Activated CD4-positive, alpha-beta T cell treated with anti-CD3 and anti-CD28 coated beads, Interleukin-2, amount 50 U/mL, for 24 hours (primary cell): ENCODE results near the gene PIK3AP1.
A peak's percentile ranks its signal among the peaks of the same experiment; 100 is the strongest.
"Not testable (repeated sequence)": the region's sequence is repeated elsewhere in the genome, so short reads cannot be mapped to it uniquely, and the experiment has no call there.

ENCODE experiments used
- DNase-seq, 2 donors: peaks; one replicate each; pipeline ENCODE4 v3.0.0-alpha.2; 2020; ENCODE audit warnings: low read depth in 1 of 2, low spot score in 1 of 2

Gene PIK3AP1

DNA sequence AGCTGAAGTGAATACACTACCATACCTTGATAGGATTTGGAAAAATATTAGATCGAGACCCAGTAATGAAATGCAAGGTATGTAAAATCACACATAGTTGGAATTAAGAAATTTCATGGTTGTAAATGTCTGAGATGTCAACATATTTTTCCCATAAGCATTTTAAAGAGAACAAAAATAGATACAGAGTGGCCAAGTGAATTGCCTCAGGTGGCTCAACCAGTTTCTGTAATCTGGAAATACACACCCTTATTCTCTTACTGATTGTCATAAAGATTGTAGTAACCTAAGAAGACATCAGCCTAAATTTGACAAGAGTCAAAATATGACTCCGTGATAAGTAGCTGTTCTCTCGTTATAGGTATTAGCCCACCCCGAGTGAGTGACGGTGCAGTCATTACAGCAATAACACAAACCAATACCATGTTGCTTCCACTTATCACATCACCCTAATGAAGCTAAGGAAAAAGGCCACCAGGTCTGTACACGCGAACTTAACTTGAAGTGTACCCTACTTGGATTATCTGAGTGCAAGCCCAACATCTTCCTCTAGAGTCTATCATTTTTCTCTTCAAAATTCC, 23.4 kb downstream of the PIK3AP1 start:
- no peak for DNase-seq

DNA sequence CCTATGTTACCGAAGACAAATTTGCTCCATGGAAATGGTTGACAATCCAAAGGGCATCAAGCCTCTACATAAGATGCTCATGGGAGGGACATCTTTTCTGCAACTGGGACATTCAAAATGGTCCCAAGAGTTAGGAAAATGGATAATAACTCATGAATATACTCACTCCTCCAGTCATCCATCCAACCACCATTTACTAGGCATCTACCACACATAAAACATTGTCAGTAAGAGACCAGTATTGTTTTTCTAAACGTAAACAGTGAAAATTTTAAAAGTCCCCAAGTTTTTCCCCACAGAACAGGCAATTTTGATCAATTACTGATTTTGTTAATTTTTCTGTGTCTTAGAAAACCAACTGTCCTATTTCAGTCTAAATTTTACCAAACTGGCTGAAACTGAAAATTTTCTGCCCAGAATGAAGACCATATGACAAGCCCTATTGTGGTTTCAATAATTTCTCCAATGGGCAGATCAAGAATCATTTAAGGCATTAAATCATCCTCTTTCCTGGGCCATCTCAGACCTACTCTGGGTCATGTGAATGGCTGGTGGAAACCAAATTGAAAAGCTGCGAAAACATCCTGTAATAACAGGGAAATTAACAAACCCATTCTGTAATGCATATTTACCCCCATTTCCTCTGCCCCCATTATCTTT, 24.2 kb downstream of the PIK3AP1 start:
- no peak for DNase-seq

DNA sequence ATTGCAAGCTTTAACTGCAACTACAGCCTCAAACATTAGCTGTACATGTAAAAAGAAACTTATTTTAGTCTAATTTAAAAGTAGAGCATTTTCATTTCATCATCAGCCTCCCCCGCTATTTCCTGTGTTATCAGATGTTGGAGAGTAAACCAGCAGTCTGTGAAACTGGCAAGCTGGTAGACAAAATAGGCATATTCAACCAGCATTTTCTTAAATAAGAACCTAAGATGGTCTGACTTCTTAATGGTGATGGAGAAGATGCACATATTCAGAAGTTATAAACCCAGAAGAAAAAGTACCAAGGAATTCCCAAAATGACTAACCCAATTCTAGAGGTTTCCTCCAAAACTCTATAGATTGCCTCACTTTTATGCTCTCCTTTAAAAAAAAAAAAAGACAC, 24.9 kb downstream of the PIK3AP1 start:
- peak in 1 of 2 donors; percentile 17 for DNase-seq

DNA sequence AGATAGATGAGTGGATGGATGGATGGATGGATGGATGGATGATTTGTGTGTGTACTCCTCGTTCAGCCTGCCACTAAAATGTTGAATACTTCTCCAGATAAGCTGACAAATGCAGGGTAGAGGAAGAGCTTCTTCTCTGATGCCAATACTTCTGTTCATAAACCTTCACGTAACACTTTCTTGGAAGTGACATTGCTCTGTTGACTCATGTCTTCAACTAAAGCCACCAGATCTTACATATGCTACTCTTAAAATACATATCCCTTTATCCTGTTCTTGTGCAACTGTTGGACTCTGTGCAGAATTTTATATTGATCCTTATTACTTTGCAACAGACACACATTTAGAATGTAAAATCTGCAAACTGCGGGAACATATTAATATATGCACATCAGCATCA, 26.9 kb downstream of the PIK3AP1 start:
- no peak for DNase-seq

DNA sequence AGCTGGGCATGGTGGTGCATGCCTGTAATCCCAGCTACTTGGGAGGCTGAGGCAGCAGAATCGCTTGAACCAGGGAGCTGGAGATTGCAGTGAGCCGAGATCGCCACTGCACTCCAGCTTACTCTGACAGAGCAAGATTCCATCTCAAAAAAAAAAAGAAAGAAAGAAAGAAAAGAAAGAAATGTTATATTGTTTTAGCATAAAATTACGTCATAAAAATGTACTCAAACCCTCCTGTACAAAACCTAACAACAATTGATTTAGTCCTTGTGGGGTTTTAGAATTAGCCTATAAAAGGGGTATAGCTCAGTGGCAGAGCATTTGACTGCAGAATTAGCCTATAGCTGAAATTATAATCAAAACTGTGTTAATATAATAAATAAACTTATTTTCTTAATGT, 27.9 kb downstream of the PIK3AP1 start:
- DNase-seq, result no peak

DNA sequence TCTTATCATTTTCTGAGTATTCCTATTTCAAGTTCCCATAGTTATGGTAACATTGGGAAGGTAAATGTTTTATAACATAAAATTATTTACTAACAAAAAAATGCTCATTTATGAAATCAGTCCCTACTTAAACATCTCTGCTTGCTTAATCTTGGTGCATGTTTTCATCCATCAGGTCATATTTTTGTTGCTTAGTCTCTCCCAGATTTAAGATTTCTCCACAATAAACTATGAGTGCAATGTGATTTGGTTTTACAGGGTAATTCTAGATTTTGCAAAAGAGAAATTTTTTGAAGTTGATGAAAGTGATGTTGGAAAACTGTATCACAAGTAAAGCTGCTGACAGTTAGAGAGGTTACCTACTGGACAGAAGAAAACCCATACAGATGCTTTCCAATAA, 28.6 kb downstream of the PIK3AP1 start:
- no peak for DNase-seq

DNA sequence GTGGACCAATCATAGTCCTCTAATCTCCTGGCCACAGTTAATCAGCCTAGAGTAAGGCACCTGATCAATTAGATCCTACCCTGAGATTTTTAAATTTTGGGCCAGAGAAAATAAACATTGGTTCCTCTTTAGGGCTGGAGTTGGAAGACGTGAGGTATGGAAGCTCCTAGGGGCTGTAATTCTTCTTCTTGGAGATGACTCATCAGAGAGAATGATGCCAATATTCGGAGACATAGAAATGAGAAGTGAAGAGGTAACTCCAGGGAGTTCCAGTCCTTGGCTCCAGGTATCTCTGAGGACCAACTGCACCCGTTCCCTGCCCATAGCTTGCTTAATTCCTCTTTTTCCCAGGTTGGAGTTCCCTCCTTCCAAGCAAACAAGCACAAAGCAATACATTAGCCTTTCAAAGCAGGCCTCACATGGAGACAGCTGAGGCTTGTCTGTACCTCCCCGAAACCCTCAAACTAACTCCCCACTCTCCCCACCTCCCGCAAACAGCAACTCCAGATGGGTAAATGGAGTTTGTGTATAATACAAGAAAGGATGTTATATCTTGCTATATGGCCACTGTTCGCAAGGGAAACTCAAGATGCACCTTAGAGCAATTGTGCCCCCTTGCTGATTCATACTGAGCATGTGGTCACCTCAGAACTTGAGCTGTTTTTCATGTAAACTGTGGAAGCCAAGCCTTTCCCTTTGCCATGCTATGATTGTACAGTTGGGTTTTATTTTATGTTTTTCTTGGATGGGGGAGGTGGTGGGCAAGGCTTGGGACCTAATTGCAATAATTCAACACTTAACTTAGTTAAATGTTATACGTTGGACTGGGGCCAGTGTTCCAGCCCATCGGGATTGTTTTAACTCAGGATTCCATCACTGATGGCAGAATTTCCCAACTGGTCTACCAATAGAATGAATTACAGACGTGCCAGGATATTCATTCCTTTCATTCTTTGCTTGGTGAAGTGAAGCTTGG, 29.3 kb downstream of the PIK3AP1 start:
- DNase-seq, result no peak

DNA sequence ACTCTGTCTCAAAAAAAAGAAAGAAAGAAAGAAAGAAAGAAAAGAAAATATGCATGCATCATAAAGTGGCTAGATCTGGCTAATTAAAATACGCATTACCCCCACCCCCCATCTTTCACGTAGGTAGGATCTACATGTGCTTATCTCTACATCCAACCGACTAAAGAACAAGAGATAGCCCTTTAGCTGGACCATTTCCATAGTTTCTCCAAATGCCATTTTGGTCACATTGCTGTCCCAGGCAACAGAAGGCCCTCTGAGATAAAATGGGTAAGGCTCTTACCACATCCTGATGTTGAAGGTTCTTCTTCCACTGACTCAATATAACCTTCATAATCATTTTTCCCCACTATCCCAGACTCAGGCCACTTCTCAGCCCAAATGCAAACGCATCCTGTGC, 31.5 kb downstream of the PIK3AP1 start:
- DNase-seq, result no peak

DNA sequence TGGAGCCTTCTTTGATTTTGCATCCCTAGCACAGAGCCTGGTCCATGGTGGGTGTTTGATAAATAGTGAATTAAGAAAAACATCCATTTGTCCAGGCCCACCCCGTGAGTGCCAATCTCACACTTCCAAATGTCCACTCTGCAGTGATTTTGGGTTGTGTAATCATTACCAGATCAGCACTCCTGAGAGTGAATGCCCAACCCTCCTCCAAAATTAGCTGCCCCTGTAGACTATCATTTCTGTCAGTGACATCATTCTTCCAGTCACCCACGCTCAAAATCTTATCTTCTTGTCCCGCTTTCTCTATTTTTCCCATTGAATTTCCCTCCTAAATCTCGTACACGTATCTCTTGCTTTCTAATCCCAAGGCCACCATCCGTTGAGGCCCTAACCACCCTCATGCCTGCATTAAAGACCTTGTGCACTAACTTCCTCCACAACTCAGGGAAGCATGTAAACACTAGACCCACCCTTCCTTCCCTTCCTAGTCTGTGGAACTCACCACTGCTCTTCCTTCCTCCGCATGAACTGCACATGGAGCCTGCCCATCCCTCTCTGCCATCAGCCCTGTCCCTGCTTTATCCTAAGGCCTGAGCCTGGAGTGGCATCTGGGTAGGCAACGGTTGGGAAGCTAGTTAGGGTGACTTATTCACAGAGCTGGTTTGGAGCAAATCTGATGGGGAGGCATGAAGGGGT, 32.8 kb downstream of the PIK3AP1 start:
- DNase-seq, result no peak

DNA sequence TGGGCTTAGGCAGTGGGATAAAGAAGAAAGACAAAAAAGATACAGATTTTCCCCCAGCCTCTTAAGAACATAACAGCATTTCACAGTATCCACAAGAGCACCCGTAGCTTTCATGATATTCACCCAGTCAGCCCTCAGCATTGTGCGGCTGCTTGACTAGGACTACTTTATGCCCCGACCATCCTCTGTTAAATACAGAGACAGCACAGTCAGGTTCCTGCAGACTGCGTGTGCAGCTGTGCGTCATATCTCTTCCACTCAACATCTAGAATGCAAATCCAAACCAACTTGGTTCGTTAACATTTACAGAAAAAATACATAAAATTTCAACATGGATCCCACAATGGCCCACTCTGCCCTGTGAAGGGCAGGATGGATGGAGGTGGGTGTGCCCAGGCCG, 33.8 kb downstream of the PIK3AP1 start:
- no peak for DNase-seq

DNA sequence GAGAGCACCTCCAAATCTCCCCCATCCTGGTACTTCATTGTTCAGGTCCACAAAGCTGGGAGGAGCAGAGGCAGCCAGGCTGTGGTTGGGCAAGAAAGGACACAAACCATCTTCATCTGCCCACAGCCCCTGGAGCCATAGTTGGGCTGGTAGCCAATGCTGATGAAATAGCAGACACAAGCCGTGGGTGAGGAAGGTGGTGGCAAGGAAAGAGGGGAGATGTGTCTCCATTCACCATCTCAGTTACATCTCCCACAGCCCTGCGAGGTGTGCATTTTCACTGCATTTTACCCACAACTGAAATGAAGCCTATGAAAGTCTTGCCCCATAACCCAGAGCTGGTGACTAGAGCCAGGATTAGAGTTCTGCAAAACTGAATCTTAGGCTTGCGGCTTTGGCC, 35.0 kb downstream of the PIK3AP1 start:
- DNase-seq, result no peak

DNA sequence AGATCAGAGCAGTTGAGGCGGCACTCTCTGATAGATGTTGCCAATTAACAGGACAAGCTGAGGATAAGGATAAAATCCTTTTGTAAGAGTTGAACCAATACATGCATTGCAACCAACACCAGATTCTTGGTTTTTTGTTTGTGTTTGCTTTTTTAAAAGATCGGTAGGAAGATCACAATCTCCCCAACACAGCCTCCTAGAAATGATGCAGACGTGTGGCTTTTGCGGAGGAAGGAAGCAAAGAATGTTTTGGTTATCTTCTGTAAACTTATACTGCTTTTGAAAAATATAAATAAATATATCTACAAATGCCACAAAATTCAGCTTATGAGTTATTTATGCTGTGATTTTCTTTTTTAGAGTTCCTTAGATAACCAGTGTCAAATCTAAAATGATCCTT, 35.5 kb downstream of the PIK3AP1 start:
- no peak for DNase-seq

DNA sequence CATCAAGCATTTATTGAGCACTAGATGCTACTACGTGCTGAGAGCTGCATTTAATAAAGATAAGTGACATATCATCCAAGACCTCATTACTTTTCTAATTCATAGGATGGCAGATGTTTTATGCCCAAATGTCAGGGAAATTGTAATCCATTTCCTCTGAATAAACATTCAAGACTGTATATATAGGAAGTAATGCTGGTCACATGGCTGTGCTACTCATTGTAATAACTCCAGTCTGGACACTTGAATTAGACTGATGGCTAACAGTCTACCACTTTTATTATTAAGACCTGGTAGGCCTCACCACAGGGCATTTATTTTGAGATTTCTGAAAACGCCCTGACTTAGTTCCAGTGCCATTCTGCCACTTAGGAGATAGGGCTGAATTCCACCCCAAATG, 36.6 kb downstream of the PIK3AP1 start:
- DNase-seq, result no peak

DNA sequence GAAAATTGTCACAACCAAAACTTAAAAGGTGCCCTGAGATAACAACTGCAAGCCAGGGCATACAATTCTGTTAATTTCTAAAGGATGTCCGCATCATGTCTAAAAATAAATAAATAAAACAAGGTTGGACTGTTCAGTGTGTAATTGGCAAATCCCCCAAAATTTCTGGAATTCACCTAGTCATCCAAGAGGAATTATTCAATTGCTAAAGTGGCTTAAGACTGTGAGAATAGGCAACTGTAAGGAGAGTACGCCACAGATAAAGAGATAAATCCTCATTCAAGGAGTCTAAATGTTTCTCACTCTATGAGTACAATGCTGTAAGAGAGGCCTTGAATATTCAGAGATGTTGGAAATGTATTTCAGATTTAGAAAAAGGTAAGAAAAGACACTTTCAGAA, 37.2 kb downstream of the PIK3AP1 start:
- no peak for DNase-seq

DNA sequence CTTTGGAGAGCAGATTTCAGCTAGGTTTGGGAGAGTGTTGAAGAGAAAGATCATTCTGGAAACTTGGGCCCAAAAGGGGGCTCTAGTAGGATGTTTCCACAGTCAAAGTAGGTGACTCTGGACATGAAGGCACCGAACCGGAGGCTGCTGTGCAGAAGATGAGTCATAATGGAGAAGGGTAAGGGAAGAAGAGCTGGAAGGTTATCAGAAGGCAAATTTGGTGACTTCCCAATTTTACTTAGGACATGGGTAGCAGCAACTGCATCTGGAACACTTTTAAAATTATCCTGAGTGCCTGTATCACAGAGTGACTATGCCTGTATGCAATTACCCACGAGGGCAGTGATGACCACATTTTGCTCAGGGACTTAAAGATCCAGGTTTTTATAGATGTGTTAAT, 38.8 kb downstream of the PIK3AP1 start:
- DNase-seq, result no peak

DNA sequence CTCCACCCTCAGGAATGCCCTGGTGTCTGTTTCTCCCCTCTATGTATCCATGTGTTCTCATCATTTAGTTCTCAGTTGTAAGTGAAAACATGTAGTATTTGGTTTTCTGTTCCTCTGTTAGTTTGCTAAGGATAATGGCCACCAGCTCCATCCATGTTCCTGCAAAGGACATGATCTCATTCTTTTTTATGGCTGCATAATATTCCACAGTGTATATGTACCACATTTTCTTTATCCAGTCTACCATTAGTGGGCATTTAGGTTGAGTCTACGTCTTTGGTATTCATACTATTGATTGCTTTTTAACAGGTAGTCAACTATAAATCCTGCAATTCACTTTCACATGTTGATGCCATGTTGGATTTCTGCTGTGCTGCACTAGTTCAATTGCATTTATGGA, 39.9 kb downstream of the PIK3AP1 start:
- DNase-seq, result not testable (repeated sequence)

DNA sequence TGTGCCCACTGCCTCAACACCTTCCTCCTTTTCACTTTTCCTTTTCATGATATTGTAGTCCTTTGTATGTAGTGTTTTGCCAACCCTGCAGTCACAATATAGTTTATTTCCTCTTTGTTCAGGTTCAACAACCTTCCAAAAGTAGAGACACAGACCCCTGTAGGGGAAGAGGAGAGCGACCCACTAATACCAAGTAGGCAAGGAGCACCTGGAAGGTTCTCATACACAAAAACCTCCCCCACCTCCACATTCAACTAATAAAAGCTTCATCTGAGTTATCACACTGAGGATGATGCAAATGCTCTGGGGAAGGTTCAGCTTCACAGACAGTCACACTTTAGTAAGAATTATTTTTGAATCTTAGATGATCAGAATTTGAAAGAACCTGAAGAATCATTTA, 41.6 kb downstream of the PIK3AP1 start:
- DNase-seq, result no peak

DNA sequence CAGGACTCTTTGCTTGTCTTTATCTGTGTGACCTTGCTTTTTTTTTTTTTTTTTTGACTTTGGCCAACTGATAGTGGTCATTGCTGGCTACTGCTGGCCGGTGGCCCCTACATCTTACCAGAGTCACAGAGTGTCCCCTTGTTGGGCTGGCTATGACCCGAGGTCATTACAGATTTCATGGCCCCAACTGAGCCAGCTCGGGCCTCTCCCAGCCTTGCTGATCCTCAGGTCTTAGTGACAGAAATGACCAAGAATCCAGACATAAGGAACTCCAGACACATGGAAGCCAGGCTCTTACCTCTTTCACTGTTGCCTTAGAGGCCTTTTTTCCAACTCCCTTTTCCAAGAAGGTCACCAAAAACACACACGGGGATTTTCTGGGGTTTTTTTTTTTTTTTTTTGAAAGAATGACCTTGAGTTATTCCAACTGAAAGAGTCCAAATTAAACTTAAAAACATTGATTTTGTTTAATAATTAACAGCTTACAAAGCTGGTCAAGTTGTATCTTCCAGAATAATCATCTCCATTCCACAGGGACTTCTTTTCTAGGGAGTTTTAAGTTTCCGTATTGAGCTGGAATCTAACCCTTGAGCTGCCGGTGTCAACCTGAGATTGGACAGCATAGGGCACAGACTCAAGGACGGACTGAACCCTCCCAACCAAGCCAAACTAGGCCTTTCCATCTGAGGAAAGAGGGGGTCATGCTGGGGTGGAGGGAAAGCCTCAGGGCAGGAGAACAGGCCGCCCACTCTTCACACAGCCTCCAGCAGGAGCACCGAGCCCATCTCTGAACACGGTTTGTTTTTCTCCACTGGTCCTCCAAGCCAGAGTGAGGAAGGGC, 43.8 kb downstream of the PIK3AP1 start:
- DNase-seq, result no peak

DNA sequence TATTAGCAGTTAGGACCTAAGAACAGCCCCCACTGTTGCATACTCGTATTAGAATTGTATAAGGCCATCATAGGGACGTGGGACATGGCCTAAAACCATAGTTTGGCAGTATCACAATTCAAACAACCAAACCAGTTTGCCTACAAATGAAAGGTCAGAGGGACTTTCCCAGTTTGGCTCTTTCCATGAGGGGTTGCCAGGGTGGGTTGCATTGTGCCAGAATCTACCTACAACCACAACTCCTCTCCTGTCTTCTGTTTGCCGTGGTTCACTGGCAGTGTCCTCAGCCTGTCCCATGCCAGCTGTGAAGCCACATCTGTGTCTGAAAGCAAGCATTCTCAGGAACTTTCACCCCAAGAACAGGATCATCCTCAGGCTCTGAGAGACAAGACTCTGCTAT, 44.5 kb downstream of the PIK3AP1 start:
- no peak for DNase-seq

DNA sequence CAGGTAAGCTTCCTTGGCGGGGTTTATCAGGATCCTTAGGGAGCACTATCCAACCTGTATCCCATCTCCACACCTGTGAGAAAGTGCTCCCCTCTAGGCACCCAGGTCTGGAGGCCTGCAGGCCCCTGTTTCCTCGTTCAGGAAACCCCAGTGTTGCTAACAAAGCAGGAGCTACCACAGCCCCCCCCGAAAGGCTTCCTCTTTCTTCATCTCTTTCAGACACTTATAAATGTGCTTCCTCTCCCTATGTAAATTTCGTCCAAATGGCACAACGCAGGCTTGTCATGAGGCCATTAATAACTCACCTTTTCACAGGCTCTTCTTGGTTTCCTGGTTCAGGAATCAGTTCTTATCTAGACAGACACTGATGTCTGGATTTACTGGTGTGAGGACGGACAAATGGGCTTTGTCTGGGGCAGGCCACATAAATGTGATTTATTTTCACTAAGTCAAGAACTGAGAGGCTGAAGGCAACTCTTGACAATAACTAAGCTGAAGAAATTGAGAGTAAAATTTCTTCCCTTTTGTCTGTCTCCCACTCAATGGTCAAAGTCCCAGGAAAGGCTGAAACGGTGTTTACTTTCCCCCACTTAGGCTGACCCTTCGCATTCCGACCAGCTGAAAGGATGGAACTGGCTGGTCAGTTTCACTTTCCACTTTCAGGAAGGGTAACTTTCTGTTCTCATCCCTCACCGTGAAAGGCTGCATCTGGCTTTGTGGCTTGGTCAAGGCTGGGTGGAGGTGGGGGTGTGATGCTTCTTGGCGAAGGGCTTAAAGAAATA, 46.8 kb downstream of the PIK3AP1 start:
- no peak for DNase-seq
